Omental fat pad (tissue), 4 donors: Measurements from ENCODE around the gene SLC45A3. TPM values are rescaled to one million over a fixed set of nuclear protein-coding genes. Genes with fewer than 3 reads are reported as not detected.

Experiments used
- ATAC-seq: fragments of 150-250 bp; one replicate; pipeline ENCODE4 v1.9.1; 2016; ENCODE audit warnings: mild to moderate bottlenecking, moderate library complexity; ENCODE audit not compliant: low FRiP score
- DNase-seq: peaks from one replicate; pipeline ENCODE4 v3.0.0-alpha.2; 2019; ENCODE audit warnings: low spot score
- total RNA-seq, 4 donors: library from RNA; depleted of rRNA; stranded (reverse); fragments of >200 nt; gene quantifications; one replicate each; pipeline ENCODE4 v1.1.0, GENCODE V29; 2016
- TF ChIP-seq, protein P1 (sequence below), 3 donors: fragments of 450-650 bp; IDR thresholded peaks; one replicate each; pipeline ENCODE4 v1.5.1; 2016 to 2017; ENCODE audit warnings: antibody characterized with exemption in 3 of 3, mild to moderate bottlenecking in 3 of 3, moderate library complexity in 2 of 3

Gene SLC45A3
- total RNA-seq, 4 donors from 2014 or later, result 1.6 to 2.4 (median 2.1) TPM

- ATAC-seq (no peak), DNase-seq (no peak)
- TF ChIP-seq, protein P1, sequence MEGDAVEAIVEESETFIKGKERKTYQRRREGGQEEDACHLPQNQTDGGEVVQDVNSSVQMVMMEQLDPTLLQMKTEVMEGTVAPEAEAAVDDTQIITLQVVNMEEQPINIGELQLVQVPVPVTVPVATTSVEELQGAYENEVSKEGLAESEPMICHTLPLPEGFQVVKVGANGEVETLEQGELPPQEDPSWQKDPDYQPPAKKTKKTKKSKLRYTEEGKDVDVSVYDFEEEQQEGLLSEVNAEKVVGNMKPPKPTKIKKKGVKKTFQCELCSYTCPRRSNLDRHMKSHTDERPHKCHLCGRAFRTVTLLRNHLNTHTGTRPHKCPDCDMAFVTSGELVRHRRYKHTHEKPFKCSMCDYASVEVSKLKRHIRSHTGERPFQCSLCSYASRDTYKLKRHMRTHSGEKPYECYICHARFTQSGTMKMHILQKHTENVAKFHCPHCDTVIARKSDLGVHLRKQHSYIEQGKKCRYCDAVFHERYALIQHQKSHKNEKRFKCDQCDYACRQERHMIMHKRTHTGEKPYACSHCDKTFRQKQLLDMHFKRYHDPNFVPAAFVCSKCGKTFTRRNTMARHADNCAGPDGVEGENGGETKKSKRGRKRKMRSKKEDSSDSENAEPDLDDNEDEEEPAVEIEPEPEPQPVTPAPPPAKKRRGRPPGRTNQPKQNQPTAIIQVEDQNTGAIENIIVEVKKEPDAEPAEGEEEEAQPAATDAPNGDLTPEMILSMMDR (IDR thresholded peaks at IDR 0.05), result no peak
Observed at GRCh38 chr1:205689479-205689878, 9.2 kb upstream of the SLC45A3 start.

DNA sequence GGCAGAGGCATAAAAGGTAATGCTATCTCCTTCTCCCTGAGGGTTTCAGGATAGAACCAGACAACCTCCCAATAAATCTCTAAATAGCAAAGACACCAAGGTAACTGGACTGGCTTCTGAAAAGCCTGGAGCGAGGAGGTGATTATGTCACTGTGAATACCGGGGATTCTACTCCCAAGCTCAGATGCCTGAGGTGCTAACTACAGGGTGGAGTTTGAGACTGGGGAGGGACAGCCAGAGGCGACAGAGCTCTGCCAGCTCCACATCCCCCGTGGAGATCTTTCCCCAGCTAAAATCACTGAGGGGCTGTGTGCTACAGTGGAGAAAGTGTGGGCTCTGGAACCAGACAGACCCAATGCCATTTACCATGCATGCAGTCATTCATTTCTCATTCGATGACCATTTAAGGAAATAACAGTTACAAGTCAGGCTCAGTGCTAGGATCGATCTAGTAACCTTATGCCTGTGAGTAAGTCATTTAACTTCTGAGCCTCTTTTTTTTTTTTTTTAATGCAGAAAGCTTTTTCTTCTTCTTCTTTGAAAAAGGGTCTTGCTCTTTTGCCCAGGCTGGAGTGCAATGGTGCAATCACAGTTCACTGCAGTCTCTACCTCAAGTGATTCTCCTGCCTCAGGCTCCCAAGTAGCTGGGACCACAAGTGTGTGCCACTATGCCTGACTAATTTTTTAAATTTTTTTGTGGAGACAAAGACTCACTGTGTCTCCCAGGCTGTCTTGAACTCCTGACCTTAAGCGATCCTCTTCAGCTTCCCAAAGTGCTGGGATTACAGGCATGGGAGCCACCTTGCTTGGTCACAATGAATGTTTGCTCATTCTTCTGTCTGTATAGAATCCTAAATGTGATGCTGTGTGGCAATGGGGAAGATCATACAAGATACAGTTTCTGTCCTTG is 8.1 kb upstream of the SLC45A3 start:
- ATAC-seq, result no peak
- TF ChIP-seq, protein P1 (IDR thresholded peaks at IDR 0.05), result no peak
- DNase-seq, result no peak

DNA sequence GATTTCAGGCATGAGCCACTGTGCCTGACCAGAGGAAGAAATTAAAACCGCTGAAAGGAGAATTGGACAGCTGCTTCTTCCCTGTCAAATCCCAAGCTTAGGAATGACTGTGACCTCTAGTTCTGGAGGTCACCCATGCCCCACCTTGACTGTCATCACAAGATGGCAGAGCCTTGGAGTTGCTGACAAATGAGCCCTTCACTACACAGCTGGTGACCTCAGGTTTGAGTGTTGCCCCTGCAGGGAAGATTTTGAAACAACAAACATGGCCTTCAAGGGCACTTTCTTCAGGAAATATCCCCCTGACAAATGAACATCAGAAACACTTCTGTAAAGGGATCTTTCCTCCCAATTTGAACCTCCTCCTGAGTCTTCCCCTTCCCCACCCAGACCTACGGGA is 6.9 kb upstream of the SLC45A3 start:
- no peak for ATAC-seq
- DNase-seq, result no peak
- TF ChIP-seq, protein P1 (IDR thresholded peaks at IDR 0.05), result no peak

- DNase-seq (no peak), ATAC-seq (no peak)
- TF ChIP-seq, protein P1 (IDR thresholded peaks at IDR 0.05), result no peak
Observed at GRCh38 chr1:205681364-205681763, 1.1 kb upstream of the SLC45A3 start.

DNA sequence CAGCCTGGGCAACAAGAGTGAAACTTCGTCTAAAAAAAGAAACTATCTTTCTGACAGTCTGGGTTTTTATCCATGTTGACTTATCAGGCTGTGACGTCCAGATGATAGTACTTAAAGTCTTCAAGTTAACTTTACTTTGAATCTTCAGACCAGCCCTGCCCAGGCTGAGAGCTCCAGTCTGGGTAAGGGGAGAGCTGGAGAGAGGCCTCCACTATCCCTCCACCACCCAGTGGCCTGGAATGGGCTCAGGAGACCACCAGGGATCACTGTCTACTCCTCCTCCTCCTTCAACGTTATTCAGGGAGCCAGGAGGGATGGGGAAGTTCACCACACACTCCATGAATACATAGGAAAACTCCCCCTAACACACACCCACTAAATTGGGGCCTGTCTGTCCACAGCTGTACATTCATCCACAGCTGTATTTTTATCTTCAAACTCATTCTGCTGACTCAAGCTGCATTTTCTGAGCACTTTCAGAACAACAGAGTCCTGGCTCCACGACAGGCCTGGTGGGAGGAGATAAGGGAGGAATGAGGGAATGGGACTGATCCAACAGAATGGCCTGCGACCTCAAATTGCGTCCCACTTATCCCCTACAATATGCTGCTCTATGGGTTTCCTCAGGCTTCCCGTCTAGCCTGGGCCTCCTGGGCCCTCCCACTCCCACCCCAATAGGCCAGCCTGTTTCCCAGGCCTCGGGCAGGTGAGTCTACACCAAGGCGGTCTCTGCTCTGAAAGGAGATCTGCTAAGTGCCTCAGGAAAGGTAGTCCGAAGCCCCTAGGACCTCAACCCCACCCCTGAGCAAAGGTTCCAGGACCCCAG is 1.8 kb downstream of the SLC45A3 start:
- ATAC-seq (peak; percentile 20), DNase-seq (no peak)
- TF ChIP-seq, protein P1 (IDR thresholded peaks at IDR 0.05), result no peak

- TF ChIP-seq, protein P1 (IDR thresholded peaks at IDR 0.05), result no peak
- DNase-seq (no peak), ATAC-seq (no peak)
Observed at GRCh38 chr1:205677167-205677566, 3.1 kb downstream of the SLC45A3 start.
